ENCODE results near the gene POLR2J.
"Not testable (repeated sequence)": the region's sequence is repeated elsewhere in the genome, so short reads cannot be mapped to it uniquely, and the experiment has no call there.

The POLR2J gene

GRCh38 chr7:102478314-102479208, at the start of gene POLR2J:
TSS of gene POLR2J (minus strand) at chr7:102478922. CDS start at chr7:102478860, 62 bp downstream.
- not testable (repeated sequence) for H3K4me1 Mint-ChIP-seq, H3K36me3 Mint-ChIP-seq, H3K9me3 Mint-ChIP-seq, H3K27me3 Mint-ChIP-seq
- H3K27ac Mint-ChIP-seq: peak within 1 kb of the TSS; percentile 23
- H3K4me3 Mint-ChIP-seq: peak within 1 kb of the TSS; percentile 86

GRCh38 chr7:102527822-102528793, 49.4 kb upstream of the POLR2J start:
- H3K36me3 Mint-ChIP-seq, H3K27me3 Mint-ChIP-seq, H3K4me1 Mint-ChIP-seq, H3K9me3 Mint-ChIP-seq, H3K27ac Mint-ChIP-seq, H3K4me3 Mint-ChIP-seq: not testable (repeated sequence)

DNA sequence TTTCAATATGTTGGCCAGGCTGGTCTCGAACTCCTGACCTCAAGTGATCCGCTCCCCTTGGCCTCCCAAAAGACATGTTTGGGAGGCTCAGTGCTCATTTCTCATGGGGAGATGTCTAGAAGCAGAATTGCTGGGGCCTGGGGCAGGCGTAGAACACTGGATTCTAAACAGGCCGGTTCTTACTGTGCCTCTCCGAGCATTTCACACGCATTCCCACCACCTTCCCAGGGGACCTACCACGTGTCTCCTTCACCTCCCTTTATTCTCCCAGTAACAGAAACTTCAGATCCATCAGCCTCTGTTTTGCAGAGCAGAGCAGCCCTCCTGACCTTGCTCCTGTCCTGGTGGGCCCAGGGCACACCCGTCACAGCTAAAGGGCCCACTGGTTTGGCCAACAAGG, 48.5 kb upstream of the POLR2J start:
- H3K27ac Mint-ChIP-seq, H3K4me1 Mint-ChIP-seq, H3K4me3 Mint-ChIP-seq, H3K36me3 Mint-ChIP-seq, H3K27me3 Mint-ChIP-seq, H3K9me3 Mint-ChIP-seq: not testable (repeated sequence)

DNA sequence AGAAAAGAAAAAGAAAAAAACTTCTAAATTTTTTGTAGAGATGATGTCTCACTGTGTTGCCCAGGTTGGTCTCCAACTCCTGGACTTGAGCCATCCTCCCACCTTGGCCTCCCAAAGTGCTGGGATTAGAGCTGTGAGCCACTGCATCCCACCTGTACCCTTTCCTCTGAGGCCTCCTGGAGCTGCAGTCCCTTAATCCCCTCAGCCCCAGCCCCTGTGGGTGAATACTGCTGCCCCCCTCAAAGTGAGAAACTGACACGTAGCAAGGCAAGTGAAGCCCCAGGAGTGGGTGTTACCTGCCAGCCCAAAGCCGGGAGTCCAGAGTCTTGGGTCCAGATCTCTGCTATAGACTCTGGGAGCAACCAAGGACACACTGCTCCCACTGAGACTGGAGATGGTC, 46.1 kb upstream of the POLR2J start:
- not testable (repeated sequence) for H3K36me3 Mint-ChIP-seq, H3K27ac Mint-ChIP-seq, H3K4me1 Mint-ChIP-seq, H3K9me3 Mint-ChIP-seq, H3K27me3 Mint-ChIP-seq, H3K4me3 Mint-ChIP-seq

DNA sequence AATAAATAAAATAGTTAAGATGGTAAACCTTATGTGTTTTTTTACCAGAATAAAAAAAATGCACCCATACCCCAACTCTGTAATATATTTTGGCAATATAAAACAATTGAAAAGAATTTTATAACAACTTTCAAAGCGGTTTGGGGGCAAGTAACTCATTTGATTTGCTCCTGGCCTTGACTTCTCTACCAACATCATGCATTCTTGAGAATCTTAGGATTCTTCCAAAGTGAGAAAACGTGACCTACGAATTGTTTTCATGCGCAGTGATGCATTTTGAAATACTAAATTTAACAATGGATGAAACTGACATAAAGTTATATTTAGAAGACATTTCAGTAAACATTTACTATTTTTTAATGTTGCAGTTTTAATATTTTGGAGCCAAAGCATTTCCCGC, 42.1 kb upstream of the POLR2J start:
- not testable (repeated sequence) for H3K27ac Mint-ChIP-seq, H3K27me3 Mint-ChIP-seq, H3K36me3 Mint-ChIP-seq, H3K4me3 Mint-ChIP-seq, H3K4me1 Mint-ChIP-seq, H3K9me3 Mint-ChIP-seq

DNA sequence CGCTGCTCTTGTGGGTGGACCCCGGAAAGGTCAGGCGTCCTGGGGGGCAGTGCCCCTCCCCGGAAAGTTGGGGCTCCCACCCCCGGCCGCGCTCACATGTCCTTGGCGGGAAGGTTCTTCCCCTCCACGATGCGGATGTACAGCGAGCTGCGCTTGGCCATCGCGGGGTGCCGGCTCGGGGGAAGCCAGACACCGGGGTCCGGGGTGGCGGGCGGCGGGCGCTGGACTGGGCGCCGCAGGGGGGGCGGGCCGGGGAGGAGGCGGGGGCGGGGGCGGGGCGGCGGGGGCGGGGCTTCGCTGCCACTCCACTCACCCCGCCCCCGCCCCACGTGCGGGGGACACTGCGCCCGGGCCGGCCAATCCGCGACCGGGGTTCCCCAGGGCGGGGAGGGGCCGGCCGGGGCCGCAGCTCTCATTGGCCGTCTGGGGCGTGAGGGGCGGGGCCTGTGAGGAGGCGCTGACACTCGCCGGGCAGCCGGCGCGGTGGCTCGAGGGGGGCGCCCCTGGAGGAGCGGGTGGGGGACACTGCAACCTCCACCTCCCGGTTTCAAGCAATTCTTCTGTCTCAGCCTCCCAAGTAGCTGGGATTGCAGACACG, 38.9 kb upstream of the POLR2J start, which contains the start of gene RASA4B:
Gene RASA4B, minus strand, starts transcription at position 228 of the 598 bp plus-strand sequence. Its CDS starts 67 bp downstream, at position 161.
- H3K4me1 Mint-ChIP-seq, H3K36me3 Mint-ChIP-seq, H3K27ac Mint-ChIP-seq, H3K9me3 Mint-ChIP-seq, H3K27me3 Mint-ChIP-seq: not testable (repeated sequence)
- H3K4me3 Mint-ChIP-seq: peak within 1 kb of the TSS; percentile 39

- not testable (repeated sequence) for H3K9me3 Mint-ChIP-seq, H3K36me3 Mint-ChIP-seq, H3K27me3 Mint-ChIP-seq, H3K27ac Mint-ChIP-seq, H3K4me3 Mint-ChIP-seq, H3K4me1 Mint-ChIP-seq
These were observed 38.2 kb upstream of the POLR2J start for GRCh38 chr7:102516951-102517350.

DNA sequence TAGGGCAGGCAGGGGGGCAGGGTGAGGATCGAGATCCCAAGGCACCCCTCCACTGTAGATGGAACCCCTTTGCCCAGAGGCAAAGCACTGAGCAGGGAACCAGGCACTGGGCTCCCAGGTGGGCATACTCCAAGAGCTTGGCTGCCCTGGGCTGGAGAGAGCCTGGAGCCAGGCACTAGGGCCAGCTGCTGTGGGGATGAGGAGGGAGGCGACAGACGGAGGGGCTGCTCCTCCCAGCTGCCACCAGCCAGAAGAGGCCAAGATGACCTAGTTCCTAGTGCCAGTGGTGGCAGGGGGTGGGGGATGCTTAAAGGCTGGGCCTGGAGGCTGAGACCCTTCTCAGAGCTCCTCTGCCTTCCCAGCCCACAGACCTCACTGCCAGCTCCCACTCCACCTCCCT, 37.2 kb upstream of the POLR2J start:
- not testable (repeated sequence) for H3K9me3 Mint-ChIP-seq, H3K27ac Mint-ChIP-seq, H3K27me3 Mint-ChIP-seq, H3K4me1 Mint-ChIP-seq, H3K4me3 Mint-ChIP-seq, H3K36me3 Mint-ChIP-seq

DNA sequence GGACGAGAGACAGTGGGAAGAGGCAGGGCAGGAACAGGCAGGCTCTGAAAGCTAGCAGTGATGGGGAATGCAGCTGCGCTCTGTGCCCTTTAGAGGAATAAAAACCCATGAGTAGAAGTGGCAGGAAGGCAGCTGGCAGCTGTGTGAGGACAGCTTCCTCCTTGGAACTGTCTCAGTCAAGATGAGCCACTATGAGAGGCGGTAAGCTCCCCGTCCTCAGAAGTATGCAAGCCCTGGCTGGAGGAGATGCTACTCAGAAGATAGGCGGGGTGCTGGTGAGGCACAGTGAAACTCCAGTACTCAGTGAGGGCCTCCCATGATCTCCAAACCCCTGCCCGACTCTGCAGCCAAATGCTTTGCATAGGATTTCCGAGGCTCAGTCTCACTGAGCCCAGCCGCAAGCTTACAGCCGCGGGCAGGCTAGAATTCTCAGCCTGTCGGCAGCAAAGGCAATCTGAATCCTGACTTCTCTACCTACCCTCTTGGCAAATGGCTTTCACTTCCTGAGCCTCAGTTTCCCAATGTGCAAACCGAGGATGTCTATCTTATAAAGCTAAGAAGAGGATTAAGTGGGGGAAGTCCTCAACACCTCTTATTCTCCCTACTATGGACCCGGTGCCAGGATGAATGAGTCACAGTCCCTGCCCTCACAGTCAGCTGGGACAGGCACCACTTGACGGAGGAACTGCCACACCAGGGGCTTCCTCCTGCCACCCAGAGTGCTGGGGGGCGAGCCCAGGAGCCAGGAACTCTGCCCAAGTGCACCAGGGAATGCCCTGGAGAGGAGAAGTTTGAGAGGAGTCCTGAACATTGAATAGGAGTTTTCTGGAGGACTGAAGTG, 36.4 kb upstream of the POLR2J start:
- not testable (repeated sequence) for H3K27me3 Mint-ChIP-seq, H3K27ac Mint-ChIP-seq, H3K4me1 Mint-ChIP-seq, H3K9me3 Mint-ChIP-seq, H3K4me3 Mint-ChIP-seq, H3K36me3 Mint-ChIP-seq

GRCh38 chr7:102512642-102513221, 34.0 kb upstream of the POLR2J start:
- not testable (repeated sequence) for H3K27ac Mint-ChIP-seq, H3K4me3 Mint-ChIP-seq, H3K9me3 Mint-ChIP-seq, H3K4me1 Mint-ChIP-seq, H3K36me3 Mint-ChIP-seq, H3K27me3 Mint-ChIP-seq

GRCh38 chr7:102511860-102512522, 33.3 kb upstream of the POLR2J start:
- not testable (repeated sequence) for H3K27me3 Mint-ChIP-seq, H3K27ac Mint-ChIP-seq, H3K9me3 Mint-ChIP-seq, H3K4me3 Mint-ChIP-seq, H3K4me1 Mint-ChIP-seq, H3K36me3 Mint-ChIP-seq

DNA sequence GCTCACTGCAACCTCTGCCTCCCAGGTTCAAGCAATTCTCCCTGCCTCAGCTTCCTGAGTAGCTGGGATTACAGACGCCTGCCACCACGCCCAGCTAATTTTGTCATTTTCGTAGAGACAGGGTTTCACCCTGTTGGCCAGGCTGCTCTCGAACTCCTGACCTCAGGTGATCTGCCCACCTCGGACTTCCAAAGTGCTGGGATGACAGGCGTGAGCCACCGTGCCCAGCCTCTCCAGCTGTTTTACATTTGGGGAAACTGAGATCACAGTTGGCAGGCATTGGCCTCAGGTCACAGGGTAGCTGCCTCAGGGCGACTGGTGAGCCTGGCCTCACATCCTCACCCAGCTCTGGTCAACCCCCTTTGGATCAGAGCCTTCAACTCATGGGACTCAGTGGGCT, 31.9 kb upstream of the POLR2J start:
- H3K27me3 Mint-ChIP-seq, H3K36me3 Mint-ChIP-seq, H3K4me3 Mint-ChIP-seq, H3K4me1 Mint-ChIP-seq, H3K9me3 Mint-ChIP-seq, H3K27ac Mint-ChIP-seq: not testable (repeated sequence)

DNA sequence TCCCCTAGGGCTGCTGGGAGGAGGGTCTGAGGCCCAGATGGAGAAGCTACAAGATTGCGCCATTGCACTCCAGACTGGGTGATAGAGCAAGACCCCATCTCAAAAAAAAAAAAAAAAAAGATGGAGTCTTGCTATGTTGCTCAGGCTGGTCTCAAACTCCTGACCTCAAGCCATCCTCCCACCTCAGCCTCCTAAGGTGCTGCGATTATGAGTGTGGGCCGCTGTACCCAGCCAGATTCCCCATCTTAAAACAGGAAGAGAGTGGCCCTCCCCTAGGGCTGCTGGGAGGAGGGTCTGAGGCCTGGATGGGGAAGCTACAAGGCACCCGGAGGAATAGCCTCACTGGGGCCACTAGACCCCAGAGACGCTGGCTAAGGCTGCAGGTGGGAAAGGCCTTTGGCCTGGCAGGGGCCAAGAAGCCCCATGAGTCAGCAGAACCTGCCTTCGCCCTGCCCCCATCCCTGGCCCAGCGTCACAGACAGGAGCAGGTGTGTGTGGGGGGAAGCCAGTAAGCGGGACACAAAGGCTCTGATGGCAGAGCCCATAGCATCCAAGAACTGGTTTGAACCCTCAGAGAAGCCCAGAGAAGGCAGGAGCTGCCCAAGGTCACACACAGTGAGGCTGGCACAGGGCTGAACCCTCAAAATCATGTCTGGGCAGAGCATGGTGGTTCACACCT, 28.8 kb upstream of the POLR2J start:
- H3K27ac Mint-ChIP-seq, H3K27me3 Mint-ChIP-seq, H3K9me3 Mint-ChIP-seq, H3K4me1 Mint-ChIP-seq, H3K36me3 Mint-ChIP-seq, H3K4me3 Mint-ChIP-seq: not testable (repeated sequence)
